RKO (cell line): ENCODE measurements around the gene MAP2K3.

ENCODE experiments used
- DNase-seq: peaks from one replicate; pipeline ENCODE4 v3.0.0-alpha.2; 2016; ENCODE audit warnings: low spot score

MAP2K3 gene

DNA sequence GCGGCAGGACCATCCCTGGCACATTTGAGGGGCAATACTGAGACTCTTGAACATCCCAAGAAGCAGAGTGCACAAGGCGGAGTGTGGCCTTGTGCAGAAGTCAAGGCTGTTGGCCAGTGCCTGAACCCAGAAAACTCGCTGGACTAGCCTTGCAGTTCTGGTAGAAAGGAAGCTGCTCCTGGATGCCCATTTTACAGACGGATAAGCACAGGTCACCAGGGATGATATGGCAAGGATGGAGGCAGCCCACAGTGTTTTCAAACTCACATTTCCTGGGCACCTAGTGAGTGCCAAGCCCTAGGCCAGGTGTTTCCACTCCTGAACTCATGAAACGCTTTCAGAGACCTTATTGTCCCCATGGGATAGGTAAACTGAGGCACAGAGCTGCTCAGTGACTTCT is 1.7 kb upstream of the MAP2K3 start:
- DNase-seq = no peak

GRCh38 chr17:21283482-21284318 is 811 bp upstream of the MAP2K3 start:
- DNase-seq = peak; percentile 72

GRCh38 chr17:21285164-21286065 is 904 bp downstream of the MAP2K3 start:
- DNase-seq = peak; percentile 75

DNA sequence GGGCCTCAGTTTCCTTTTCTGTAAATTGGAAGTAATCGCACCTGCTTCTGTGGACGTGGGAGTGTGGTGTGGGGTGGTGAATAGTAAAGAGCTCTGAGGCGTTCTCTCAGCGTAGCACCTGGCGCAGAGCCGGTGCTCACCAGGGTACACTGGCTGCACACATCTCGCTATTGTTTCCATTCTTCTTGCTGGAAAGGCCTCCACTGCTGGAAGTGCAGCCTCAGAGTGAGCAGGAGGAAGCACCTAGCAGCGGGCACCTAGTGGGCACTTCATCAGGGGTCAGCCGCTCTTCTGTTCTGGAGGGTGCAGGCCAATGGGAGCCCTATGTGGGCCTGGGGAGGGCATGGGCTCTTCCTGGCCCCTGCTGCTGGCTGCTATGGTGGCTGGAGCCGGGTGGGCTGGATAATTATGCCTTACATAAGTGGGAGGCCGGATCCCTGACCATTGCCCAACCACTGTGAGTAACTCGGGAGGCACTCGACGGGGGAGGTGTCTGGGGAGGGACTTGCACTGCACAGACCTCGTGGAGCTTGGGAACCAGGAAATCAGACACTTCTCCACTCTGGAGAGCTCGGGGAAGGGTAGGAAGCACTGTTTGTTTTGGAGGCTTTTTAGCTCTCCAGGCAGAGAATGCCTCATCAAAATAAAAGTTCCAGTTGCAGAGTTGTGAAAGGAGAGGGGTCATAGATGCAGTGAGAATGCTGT is 1.7 kb downstream of the MAP2K3 start:
- peak; percentile 97 for DNase-seq

DNA sequence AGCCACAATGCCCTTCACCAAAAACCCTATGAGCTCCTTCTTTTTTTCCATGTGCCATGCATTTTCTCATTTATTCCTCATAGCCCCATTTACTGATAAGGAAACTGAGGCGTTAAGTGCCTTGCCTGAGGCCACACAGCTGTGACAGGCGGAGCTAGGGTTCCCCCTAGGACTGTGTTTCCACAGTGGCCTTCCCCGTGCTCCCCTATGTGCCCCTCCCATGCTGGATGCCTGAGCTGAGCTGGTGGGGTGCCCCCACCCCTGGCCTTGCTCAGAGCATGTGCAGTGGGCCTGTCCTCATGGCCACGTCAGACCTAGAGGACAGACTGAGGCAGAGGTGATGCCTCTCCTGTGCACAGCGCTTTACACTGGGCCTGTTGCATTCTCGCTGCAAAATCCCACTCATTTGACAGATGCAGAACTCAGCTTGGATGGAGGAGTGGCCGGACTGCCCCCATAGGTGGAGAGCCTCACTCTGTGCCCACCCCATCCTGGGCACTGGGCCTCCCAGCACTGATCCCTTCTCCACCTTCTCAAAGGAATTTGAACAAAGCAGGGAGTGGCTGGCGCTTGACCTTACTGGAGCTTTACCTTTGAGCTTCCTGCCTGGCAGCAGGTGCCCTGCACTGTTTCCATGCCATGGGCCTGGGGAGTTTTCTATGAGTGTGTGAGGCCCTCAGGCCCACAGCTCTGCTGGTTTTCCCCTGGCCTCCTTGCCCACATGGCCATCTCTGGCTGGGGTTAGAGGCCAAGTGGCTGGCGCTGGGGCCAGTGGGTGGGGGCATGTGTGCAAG is 2.6 kb downstream of the MAP2K3 start:
- peak; percentile 63 for DNase-seq

- peak; percentile 97 for DNase-seq
Measured at GRCh38 chr17:21287703-21288449, 3.4 kb downstream of the MAP2K3 start.

- DNase-seq = no peak
Measured at GRCh38 chr17:21288571-21289017, 4.1 kb downstream of the MAP2K3 start.

DNA sequence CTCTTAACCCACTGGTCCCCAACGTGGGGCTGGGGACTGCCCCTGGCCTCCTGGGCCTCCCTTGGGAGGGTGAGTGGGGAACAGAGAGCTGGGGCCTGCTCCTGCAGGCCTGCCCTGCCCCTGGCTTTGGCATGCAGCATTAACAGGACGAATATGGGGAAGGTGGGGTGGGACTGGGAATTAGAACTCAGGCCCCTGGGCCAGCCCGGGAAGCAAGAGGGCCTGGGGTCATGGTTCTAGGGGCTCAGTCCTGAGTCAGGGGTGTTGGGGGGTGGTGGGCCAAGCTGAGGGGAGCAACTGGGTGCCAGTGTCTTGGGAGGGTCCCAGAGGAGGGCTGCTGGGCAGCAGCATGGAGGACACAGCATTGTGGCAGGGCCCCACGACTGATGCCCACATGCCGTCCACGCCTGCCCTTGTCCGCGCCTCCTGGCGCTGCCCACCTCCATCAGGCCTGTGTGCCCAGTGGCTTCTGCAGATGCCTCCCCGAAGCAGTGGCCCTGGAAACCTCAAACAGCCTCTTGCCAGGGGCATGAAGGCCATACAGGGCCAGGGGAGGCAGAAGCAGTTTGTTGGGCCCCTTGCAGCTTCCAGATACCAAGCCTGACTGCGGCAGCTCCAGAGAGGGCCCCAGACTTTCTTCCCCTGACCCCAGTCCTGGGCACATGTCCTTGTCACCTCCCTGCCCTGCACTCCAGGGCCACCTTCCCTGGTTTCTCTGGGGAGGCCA is 4.8 kb downstream of the MAP2K3 start:
- DNase-seq = no peak

GRCh38 chr17:21289902-21290571 is 5.5 kb downstream of the MAP2K3 start:
- no peak for DNase-seq

DNA sequence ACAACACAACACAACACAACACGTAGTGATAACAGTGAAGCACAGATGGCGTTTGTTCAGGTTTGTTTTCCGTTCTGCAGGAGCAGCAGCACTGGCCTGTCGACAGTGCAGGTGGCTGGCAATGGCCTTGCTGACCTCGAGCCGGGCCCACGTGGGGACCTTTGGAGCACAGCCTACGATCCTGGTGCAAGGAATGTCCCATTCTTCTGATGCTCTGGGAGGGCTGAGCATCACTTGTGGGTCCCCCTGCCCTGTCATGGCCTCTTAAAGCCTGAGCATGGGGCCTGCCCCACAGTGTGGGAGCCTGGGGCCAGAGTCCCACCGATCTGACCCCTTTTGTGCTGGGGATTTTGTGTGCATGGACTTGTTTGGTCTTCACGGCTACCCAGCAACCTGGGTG is 6.8 kb downstream of the MAP2K3 start:
- no peak for DNase-seq

DNA sequence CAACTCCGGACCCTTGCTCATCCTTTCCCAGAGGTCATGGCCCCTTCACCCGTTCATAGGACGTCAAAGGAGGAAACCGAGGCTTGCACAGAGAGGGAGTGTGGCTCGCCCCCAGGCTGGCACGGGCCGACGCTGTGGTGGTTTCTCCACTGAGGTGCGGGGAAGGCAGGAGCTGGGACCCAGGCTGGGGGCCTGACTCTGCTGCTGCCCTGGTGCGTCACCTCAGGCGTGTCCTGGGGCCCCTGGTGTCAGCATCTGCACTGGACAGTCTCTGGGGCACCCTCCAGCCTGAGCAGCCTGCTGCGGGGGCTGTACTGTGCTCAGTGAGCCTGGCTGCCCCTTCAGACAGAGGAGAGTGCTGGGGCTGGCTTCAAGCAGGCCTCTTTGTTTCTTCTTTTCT is 7.4 kb downstream of the MAP2K3 start:
- no peak for DNase-seq

- no peak for DNase-seq
Measured at GRCh38 chr17:21292867-21293830, 8.6 kb downstream of the MAP2K3 start.

- no peak for DNase-seq
Measured at GRCh38 chr17:21293831-21294210, 9.3 kb downstream of the MAP2K3 start.

DNA sequence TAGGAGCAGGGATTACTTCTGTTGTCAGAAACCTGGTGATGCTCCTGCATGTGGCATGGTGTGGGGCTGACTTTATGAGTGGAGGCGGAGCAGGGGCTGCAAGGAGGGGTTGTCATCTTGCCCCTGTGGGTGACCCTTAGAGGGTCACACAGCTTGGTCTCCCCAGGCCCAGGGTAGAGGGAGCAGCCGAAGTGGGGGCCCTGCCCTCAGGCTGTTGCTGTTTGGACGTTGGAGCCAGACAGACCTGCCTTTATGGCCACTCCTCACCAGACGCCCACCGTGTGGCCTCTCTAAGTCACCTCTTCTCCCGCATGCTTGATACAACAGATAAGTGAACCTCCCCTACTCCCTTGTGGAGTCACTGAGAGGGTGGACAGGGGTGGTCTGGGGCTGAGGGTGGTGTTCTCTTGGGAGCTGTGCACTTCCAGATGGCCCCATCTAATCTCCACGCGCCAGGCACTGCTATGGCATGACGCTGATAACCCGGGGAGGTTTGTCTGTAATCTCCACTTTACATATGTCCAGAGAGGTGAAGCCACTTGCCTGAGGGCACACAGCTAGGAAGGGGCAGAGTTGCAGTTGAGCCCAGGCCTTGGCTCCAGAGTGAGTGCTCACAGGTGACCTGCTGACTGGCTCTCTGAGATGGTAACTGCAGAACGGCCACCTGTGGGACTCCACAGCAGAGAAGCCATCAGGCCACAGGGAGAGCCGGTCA is 10.0 kb downstream of the MAP2K3 start:
- no peak for DNase-seq

- no peak for DNase-seq
Measured at GRCh38 chr17:21295036-21295952, 10.8 kb downstream of the MAP2K3 start.
